Measurements from ENCODE around the gene APOBEC3A. TPM values are rescaled to one million over a fixed set of nuclear protein-coding genes. Genes with fewer than 3 reads are reported as not detected.

Gene APOBEC3A
- total and polyA plus RNA-seq, 2 of the 13 experiments (the other 11 are each of a cell fraction or from before 2014, with no cell fraction given) = not detected

- no peak for TF ChIP-seq E2F1 (CRISPR knock-in tag; IDR thresholded peaks at IDR 0.05)
- TF ChIP-seq TCF12 (IDR thresholded peaks at IDR 0.05) = no peak
- no peak for TF ChIP-seq TCF12 (CRISPR knock-in tag; IDR thresholded peaks at IDR 0.05)
- no peak for TF ChIP-seq ZNF343 (CRISPR knock-in tag; IDR thresholded peaks at IDR 0.05)
Measured at GRCh38 chr22:38941488-38941987, 15.9 kb upstream of the APOBEC3A start (continued).

GRCh38 chr22:38942702-38943101 lies 14.7 kb upstream of the APOBEC3A start:
- CTCF ChIA-PET (ENCODE audit: low intra/inter-chr PET ratio, low total read pairs) = no interaction called here
- H3K9ac ChIP-seq (ENCODE audit: insufficient read depth, low read depth, low read length) = no peak overlapping the region
- no peak overlapping the region for H3K27ac ChIP-seq (ENCODE audit: extremely low read length, insufficient read depth, low read length)
- no peaks in the 10 kb centered on the region for H3K4me1 ChIP-seq (ENCODE audit: insufficient read depth, low read length)
- no peaks in the 10 kb centered on the region for H3K36me3 ChIP-seq (replicated peaks in 1 of 2; ENCODE audit: control insufficient read depth in 1 of 2, insufficient read depth in 2 of 2, low read length in 2 of 2)
- POLR2A ChIA-PET = no interaction called here
- in situ Hi-C loops (cut with HindIII; ENCODE audit: extremely low pct_ligation_motif_present, low pct_unique_long_range_greater_than_20kb) (no loop called here), intact Hi-C loops (cut with micrococcal nuclease; ENCODE audit: unreplicated experiment) (no loop called here)
- no peak for DNase-seq (ENCODE audit: low spot score)
- H3K79me2 ChIP-seq (ENCODE audit: insufficient read depth, low read length) = no peaks in the 10 kb centered on the region
- no peak for ATAC-seq
- 47% methylated on average over 5 of the region's 5 CpGs for WGBS (ENCODE audit: low lambda C conversion rate)
- no peak for FAIRE-seq
- H3K27me3 ChIP-seq (ENCODE audit: control insufficient read depth in 1 of 2, insufficient read depth in 2 of 2, low read length in 2 of 2) = peaks cover 2 to 47% of the 10 kb centered on the region in 2 experiments; a peak in 3 of 5 replicates
- no peaks in the 10 kb centered on the region for H4K20me1 ChIP-seq (ENCODE audit: insufficient read depth, low read length)
- H3K9me3 ChIP-seq (ENCODE audit: low read length) = no peaks in the 10 kb centered on the region
- H2AFZ ChIP-seq (ENCODE audit: low read length) = no peak overlapping the region
- H3K4me2 ChIP-seq (ENCODE audit: low read depth, low read length) = no peak overlapping the region
- BruUV-seq (replicated peaks) = no TSS peak
- H3K4me3 ChIP-seq (replicated peaks in 1 of 3; ENCODE audit: insufficient read depth in 1 of 3, low read depth in 2 of 3, low read length in 3 of 3) = no peak overlapping the region
- TF ChIP-seq ZNF678 (CRISPR knock-in tag; IDR thresholded peaks at IDR 0.05) = no peak
- TF ChIP-seq GABPB1 (CRISPR knock-in tag; IDR thresholded peaks at IDR 0.05) = no peak
- TF ChIP-seq GABPA (IDR thresholded peaks at IDR 0.05; ENCODE audit: low read depth, low read length) = no peak
- TF ChIP-seq GABPA (CRISPR knock-in tag; IDR thresholded peaks at IDR 0.05; ENCODE audit: low read depth) = no peak
- TF ChIP-seq MTF1 (CRISPR knock-in tag; IDR thresholded peaks at IDR 0.05) = no peak
- TF ChIP-seq POGZ (CRISPR knock-in tag; IDR thresholded peaks at IDR 0.05) = no peak
- no peak for TF ChIP-seq ZFP1 (CRISPR knock-in tag; IDR thresholded peaks at IDR 0.05)
- no peak for TF ChIP-seq ZNF552 (CRISPR knock-in tag; IDR thresholded peaks at IDR 0.05; ENCODE audit: borderline replicate concordance)
- TF ChIP-seq ZNF572 (CRISPR knock-in tag; IDR thresholded peaks at IDR 0.05) = no peak
- no peak for TF ChIP-seq SNRNP70 (IDR thresholded peaks at IDR 0.05; ENCODE audit: low read depth, low read length)
- TF ChIP-seq MAX (IDR thresholded peaks at IDR 0.05) = no peak
- no peak for TF ChIP-seq TFE3 (CRISPR knock-in tag; IDR thresholded peaks at IDR 0.05)
- no peak for TF ChIP-seq IRF9 (CRISPR knock-in tag; IDR thresholded peaks at IDR 0.05; ENCODE audit: borderline replicate concordance)
- no peak for TF ChIP-seq HMG20A (CRISPR knock-in tag; IDR thresholded peaks at IDR 0.05; ENCODE audit: borderline replicate concordance)
